A172 (cell line): ENCODE data around the gene GTPBP10. TPM values are rescaled to one million over a fixed set of nuclear protein-coding genes. Genes with fewer than 3 reads are reported as not detected.

Experiments
- DNase-seq: peaks from one replicate; pipeline ENCODE4 v3.0.0-alpha.2; 2015; ENCODE audit warnings: low spot score
- total RNA-seq: library from RNA; depleted of rRNA; stranded (reverse); fragments of >200 nt; shearing (Covaris generic); gene quantifications from 2 replicates; pipeline ENCODE4 v1.2.3, GENCODE V29; 2014

Gene GTPBP10
- total RNA-seq, 1 experiment from 2014 or later: 15.9 TPM

DNA sequence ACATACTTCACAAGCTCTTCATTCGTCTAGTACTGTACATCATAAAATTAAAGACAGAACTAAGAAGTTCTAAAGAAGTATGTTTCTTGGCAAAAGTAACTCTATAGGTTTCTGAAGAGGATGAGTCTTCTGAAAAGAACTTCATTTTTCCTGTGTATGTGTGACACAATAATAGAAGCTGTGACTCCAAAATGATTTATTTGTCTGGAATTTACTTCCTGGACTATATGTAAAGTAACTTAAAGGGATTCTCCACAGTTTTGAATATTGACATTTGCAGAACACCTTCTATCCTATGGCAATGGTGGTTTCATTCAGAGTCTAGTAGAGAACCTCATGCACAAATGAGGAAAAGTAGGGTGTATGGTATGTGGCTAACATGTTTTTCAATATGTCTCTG, 36.9 kb downstream of the GTPBP10 start:
- peak; percentile 61 for DNase-seq

DNA sequence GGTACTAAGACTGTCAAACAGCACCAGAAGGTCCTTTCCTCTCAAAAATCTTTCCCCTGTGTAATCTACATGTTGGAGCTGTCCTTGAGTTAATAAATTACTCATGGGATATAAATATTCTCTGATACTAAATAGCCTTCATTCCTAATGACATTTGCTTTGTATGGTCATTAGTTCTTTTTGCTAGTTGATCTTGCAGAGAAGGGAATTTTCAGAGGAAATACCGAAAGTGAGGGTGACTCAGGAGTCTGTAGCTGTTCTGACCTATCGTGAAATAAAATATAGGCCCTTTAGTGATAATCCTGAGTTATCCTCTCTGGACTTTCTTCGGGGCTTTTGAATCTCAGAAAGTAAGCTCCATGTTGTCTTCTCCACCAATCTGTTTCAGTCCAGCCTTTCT, 37.3 kb downstream of the GTPBP10 start:
- peak; percentile 73 for DNase-seq

DNA sequence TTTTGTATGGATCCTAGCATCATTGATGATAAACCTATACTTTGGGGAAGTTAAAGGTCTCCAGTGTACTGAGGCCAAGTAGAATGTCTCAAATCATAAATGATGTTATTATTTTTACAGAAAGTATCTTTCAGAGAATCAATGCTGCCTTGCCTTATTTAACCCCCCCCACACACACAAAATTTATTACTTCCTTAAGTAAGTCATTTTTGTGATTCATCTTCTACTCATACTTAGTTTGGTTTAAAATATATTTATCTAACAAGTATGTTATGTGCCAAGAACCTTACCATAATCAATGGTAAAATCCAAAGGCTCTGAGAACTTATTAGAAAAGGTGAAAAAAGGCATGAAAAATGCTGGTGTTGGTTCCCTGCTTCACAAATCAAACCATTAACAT, 37.9 kb downstream of the GTPBP10 start:
- peak; percentile 11 for DNase-seq

DNA sequence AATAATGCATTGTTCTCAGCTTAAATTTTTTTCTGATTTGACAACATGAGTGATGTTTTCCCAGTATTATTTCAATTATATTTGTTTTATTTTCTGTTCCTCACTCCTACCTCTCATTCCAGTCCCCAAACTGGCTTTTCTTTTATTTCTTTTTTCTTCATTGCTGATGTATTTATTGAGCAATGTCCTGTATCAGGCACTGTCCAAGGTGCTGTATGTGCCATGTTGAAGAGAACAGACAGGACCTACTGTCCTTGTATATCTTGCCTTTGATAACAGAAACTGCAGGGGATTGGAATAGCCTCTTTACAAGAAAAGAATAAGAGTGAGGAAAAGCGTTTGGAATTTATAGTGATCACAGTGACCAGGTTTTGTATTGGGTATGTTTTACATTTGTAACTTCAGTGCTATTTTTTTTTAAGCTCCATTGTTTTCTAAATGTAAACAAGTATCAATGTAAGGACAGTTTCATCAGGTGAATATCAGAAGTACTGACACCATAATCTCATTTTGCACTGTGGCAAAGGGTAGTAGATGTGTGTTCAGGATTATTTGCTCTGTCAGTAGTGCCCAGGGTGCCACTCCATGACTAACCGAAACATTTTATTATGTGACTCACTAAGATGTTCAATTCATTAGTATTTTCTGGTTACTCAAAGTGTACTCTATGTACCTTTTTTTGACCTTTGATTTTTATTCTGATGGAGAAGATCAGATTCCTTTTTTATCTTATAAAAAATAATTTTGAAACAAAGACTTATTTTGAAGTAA, 41.1 kb downstream of the GTPBP10 start:
- peak; percentile 18 for DNase-seq

DNA sequence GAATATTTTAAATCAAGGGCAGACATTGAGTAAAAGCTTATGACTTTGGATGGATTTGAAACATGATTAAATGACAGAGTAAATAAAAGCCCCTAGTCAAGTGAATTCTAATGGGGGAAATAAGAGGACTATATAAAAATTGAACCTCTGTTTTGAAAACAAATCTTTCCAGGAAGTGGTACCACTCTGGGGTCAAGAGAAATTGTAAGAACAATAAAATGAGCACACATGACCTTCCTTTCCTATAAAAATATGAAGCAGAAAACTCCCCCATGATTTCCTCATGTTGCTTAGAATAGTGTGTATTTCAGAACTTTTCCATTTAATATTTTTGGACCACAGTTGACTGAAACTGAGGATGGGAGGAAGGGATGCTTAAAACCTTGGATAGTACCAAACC, 44.4 kb downstream of the GTPBP10 start:
- DNase-seq: no peak

DNA sequence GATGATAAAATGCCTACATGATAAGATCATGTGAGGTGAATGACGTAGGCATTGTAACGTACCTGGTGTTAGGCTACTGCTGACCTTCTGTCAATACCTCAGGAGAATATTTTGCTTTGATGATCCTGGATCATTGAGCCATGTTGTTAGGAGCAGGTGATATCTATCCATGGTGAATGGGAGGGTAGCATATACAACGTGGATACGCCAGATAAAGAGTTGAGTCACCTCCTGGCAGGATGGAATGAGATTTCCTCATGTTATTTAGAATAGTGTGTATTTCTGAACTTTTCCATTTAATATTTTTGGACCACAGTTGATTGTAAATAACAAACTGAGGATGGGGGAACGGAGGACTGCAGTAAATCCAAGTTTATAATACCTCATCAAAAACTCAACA, 45.0 kb downstream of the GTPBP10 start:
- no peak for DNase-seq

DNA sequence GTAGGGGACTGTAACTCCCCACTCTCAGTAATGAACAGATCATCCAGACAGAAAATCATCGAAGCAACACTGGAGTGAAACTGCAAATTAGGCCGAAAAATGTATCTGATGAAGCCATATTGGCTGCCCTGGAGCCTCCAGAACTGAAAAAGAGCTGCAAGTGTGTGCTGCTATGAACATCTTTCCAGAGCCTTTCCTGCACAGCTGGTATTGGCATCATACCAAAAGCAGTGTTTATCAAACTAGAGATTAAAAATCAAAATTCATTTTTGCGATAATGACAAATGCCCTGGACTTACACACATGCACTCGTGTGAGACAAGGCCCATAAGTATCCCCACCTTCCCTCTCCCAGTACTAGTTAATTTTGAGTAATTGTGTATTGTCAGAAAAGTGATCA, 49.9 kb downstream of the GTPBP10 start:
- DNase-seq: no peak

DNA sequence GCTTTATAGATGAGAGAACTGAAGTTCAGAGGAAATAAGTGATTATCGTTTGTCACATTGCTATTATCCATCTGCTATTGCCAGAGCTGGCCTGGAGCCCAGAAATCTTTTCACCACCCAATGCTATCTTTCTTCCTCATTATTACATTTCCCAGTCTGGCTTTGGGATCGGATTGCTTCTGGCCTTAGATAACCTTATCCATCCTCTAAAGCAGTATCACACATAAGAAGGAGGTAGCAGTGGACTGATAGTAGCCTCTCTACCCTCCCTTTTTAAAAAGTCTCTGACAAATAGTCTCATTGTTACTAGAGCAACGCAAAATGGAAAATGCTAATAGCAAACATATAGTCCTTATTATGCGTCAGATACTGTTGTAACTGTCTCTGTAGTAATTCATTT, 55.5 kb downstream of the GTPBP10 start:
- no peak for DNase-seq

DNA sequence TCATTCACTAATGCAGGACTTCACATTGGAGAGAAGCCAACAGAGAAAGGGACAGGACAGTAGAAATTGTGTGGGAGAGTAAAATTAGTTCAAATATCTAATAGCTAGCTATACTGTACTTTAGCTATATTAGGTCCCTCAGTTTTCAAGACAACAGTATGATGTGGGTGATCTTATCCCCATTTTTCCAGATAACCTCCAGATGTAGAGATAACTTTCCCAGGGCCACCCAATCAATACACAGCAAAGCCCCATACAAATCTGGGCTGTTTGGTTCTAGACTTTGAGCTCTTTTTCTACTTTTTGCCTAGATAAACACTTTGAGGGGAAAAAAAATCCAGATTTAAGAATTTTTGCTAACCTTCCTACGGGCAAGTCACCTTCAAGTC, 56.3 kb downstream of the GTPBP10 start:
- no peak for DNase-seq

DNA sequence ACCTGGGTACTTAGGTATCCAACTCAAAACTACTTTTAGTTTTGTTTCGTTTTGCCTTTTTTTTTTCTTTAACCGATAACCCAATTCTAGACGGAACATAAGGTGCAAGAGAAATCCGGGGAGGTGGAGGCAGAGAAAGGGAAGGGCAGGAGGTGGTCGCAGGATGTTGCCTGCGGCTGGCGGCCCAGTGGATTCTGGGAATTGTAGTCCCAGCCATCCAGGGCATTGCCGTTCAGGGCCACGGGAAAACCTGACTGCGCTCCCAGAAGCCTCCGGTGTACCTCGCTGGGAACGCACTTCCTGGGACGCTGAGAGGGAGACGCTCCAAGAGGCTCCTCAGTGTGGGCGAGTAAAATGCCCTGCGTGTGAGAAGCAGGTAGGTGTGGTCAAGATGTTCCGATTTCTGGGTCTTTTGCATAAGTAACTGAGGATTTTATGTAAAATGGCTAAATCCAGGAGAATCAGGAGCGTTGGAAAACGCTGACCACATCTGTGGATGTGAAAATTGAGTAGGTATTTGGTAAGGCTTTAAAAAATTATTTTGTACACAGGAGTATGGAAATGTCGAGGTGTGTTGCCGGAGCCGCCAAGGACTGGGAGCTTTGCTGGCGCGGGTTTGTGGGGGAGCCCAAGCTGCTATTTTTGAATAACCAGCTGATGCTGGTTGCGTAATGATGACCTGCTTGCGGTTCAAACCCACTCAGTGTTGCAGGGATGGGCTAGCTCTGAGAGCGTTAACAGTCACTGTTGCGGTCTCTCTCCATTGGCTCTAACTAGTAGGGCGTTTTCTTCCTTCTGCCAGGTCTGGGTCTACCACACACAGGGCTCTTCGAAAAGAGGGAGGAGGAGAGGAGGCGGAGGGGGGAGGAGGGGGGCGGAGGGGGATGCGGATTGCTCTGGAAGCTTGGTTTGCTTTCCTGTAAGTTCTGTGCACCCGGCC, 56.9 kb downstream of the GTPBP10 start, which contains the start of gene CLDN12:
CLDN12 (plus strand) TSS at position 288 of the 940 bp plus-strand sequence. CDS start 9,216 bp downstream, outside the sequence.
- DNase-seq: peak; percentile 98

DNA sequence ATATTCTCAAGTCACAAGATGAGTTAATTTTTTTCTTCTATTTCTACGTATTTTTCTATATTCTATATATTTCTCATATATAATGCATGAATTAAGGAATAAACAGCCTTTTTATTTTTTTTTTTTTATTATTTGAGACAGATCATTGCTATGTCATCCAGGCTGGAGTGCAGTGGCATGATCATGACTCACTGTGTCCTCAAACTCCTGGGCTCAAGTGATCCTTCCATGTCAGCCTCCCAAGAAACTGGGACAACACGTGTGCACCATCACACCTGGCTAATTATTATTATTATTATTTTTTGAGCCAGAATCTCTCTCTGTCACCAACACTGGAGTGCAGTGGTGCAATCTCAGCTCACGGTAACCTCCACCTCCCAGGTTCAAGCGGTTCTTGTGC, 58.3 kb downstream of the GTPBP10 start:
- DNase-seq: no peak

DNA sequence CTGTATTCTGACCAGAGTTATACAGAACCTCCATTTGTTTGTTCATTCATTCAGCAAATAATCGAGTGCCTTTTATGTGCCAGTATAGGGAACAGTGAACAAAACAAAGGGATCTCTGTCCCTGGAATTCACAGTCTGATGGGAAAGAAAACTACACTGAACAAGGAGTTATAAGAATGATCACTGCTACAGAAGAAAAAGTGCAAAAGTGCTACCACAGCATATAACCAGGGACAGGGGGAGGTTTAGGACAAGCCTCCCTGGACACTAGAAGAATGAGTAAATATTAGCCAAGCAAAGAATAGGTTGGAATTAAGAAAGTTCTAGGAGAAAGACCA, 60.9 kb downstream of the GTPBP10 start:
- DNase-seq: no peak

DNA sequence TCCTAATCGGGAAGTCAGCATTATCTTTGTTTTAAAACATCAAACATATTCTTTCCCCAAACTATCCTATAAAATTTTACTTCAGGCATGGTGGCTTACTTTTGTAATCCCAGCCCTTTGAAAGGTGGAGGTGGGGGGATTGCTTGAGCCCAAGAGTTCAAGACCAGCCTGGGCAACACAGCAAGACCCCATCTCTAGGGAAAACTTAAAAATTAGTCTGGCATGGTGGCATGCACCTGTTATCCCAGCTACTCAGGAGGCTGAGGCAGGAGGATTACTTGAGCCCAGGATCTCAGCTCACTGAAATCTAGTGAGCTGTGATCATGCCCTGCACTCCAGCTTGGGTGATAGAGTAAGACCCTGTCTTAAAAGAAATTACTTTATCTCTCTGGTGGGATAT, 61.6 kb downstream of the GTPBP10 start:
- DNase-seq: no peak

DNA sequence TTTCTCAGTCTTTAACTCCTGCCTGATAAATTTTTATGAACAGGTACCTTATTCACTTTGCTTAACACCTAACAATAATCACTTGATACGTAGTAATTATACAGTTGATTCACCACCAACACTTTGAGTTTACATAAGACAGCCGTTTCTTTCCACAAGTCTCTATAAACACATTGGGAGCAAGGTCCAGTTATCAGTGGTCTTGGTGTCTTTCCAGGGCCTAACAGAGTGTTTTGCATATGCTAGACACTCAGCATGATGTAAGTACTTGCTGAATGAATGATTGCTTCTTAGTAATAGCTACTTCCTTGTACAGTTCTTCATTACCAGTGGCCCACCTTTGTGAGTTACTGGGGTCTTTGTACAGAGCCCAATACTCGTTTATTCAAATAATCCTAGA, 63.2 kb downstream of the GTPBP10 start:
- DNase-seq: no peak

DNA sequence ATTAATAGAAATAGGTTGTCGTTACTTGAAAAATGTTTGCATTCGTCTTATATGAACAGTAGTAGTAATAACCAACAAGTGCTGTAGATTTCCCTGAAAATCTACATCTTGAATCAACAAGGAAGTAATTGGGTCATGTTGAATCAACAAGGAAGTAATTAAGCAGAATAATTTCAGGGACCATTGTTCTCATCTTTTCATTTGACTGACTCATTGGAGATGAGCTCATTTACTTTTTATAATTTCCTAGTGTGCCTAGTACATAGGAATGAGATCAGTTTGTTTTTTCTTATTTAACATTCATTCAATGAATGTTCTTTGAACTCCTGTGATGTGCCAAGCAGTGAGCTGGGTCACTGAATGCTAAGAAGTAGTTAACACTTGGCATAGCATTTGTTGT, 65.0 kb downstream of the GTPBP10 start:
- DNase-seq: no peak

DNA sequence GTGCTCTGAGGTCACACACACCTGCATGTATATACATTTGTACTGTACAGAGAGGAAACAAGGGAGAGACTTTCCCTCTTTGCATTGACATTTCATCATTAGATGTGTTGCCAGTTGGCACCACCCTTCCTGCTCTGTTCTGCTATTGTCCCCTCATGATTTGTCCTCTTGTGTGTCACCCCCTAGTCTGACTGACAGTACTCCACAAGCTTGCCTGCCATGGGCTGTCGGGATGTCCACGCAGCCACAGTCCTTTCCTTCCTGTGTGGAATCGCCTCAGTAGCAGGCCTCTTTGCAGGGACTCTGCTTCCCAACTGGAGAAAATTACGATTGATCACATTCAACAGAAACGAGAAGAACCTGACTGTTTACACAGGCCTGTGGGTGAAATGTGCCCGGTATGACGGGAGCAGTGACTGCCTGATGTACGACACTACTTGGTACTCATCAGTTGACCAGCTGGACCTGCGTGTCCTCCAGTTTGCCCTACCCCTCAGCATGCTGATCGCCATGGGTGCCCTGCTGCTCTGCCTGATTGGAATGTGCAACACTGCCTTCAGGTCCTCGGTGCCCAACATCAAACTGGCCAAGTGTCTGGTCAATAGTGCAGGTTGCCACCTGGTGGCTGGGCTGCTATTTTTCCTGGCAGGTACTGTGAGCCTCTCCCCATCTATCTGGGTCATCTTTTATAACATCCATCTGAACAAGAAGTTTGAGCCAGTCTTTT, 66.1 kb downstream of the GTPBP10 start:
- peak; percentile 27 for DNase-seq

DNA sequence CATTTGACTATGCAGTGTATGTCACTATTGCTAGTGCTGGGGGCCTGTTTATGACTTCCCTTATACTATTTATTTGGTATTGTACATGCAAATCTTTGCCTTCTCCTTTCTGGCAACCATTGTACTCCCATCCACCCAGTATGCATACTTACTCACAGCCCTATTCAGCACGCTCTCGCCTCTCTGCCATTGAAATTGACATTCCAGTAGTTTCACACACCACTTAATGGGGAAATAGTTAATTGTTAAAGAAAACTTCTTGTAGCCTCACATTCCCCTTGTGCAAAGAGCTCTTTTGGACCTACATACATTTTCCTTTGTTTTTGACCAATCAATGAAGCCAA, 66.6 kb downstream of the GTPBP10 start:
- no peak for DNase-seq

DNA sequence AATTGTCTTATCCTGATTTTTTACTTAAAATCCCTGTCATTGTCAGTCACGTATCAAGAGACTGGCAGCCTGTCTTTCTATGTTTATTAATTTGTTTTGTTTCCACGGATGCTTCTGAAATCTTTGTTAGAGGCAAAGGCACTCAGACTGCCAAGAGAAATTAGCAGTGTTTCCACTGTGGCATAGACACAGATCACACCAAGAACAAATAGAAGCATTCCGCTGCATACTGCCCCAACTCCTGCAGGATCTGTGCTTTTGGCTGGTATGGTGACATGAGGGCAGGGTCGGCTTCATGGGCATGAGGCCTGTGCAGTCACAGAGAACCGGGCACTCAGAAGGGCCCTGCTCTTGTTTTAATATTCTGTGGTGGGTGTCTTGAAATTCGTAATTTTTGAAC, 75.1 kb downstream of the GTPBP10 start:
- no peak for DNase-seq

DNA sequence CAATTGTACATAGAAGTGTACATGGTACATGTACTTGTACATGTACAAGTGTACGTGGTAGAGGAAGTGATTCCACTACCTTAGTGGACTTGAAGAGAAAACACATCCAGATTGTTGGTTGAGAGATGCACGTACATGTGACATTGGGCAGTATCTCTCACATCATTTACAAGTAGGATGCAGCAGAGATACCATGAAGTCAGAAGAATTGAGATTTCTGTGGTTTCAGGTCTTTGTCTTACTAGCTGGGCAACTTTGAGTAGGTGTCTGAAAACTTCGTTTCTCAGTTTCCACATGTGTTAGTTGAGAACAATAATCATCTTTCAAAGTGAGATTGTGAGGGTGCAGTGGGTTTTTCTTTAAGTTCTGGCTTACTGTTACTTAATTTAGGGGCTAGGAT, 78.2 kb downstream of the GTPBP10 start:
- DNase-seq: no peak

DNA sequence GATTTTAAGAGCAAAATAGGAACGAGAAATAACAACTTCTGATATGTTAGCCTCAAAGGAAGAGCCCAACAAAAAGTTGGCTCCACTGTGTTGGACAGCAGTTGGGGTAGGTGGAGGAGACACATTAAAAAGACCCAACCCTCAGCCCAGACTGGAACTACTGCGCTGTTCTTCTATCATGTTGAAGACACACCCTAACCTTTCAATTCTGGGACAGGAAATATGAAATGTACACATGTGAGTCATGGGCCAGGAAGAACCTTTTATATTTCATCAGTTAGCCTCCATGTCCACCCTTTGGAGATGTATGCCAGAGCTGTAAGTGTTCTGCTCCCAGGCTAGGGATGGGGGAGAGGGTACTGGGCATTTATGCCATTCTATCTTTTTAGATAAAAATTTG, 78.9 kb downstream of the GTPBP10 start:
- DNase-seq: no peak

DNA sequence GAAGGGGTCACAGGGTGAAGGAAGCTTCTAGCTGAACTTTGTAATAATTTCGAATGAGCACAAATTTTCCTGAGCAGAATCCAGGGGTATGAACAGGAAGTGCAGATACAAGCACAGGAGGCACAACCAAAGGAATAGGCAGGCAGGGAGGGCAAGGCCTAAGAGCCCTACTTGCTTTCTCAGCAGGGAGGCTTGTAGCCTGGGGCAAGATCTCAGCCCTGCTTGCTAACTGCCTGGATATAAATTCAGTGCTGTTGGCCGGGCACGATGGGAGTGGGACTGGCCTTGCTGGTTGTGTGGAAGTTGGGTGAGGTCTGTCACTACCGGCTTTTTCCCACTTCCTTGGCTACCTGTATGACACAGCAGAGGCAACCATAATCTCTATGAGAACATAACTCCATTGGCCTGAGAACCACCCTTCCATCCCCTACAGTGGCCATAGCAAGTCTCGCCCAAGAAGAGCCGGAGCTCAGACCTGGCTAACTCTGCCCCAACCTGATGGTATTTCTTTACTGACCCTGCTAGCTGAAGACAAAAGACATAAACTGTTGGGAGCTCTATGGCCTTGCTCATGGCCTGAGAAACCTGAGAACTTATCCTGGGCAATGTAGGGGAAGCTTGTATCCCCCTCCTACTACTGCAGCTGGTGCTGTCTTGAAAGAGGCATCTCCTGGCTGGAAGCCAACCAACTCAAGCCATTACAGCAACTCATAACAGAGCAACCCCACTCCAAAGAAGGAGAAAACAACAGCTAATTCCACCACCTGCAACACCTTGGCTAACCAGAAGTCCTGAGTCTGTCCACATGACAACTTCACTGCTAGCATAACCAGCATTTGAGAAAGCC, 84.3 kb downstream of the GTPBP10 start:
- DNase-seq: no peak

DNA sequence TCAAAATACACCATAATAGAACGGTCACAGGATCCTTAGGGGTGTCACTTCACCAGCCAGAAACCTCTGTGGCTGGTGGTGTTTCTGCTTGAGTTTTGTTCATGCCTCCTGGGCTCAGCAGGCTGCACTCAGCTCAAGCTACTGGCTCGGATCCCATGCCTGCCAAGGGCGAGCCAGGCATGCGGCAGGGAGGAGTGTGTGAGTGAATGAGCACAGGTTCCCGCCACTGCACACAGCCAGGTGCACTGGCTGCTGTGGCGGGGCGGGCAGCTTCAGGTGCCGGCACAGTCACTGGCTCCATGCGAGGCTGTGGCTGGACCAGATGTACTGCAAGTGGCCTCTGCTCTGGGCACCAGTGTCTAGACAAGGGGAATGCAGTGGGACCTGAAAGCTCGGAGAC, 86.2 kb downstream of the GTPBP10 start:
- no peak for DNase-seq
